ENCODE measurements around the gene MOGAT3. TPM values are rescaled to one million over a fixed set of nuclear protein-coding genes. Genes with fewer than 3 reads are reported as not detected.

Gene MOGAT3
- total RNA-seq, 2 donors from 2014 or later = not detected

- peaks cover 9 to 17% of the 10 kb centered on the region in 2 donors for H3K36me3 Mint-ChIP-seq
- no peaks in the 10 kb centered on the region for H3K9me3 Mint-ChIP-seq
- no peak for DNase-seq (ENCODE audit: low spot score in 2 of 2)
- H3K27ac Mint-ChIP-seq = no peak overlapping the region
- ATAC-seq = no peak
These were observed 39.0 kb downstream of the MOGAT3 start for GRCh38 chr7:101161692-101162471.

DNA sequence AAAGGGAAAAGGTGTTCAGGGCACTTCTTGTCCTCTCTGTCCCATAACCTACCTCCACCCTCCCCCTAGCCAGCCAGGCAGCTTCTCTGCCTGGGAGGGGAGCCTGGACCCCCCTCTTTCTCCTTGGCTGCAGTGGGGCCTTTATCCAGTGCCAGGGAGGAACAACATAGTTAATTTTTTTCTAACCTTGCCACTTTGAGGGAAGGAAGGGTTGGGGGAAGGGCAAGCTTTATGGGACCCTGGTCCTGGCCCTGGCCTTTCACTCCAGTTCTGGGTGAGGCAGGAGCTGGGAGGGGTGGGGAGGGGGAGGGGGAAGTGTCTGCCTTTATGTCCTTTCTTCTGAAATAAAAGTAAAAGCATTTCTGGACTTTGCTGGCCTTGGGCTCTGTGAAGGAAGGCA lies 39.9 kb downstream of the MOGAT3 start:
- Mint-ChIP-seq H3K9me3 (no peaks in the 10 kb centered on the region), H3K27ac (no peak overlapping the region), H3K36me3 (peaks cover 10 to 17% of the 10 kb centered on the region in 2 donors)
- DNase-seq (ENCODE audit: low spot score in 2 of 2) (no peak), ATAC-seq (no peak)

DNA sequence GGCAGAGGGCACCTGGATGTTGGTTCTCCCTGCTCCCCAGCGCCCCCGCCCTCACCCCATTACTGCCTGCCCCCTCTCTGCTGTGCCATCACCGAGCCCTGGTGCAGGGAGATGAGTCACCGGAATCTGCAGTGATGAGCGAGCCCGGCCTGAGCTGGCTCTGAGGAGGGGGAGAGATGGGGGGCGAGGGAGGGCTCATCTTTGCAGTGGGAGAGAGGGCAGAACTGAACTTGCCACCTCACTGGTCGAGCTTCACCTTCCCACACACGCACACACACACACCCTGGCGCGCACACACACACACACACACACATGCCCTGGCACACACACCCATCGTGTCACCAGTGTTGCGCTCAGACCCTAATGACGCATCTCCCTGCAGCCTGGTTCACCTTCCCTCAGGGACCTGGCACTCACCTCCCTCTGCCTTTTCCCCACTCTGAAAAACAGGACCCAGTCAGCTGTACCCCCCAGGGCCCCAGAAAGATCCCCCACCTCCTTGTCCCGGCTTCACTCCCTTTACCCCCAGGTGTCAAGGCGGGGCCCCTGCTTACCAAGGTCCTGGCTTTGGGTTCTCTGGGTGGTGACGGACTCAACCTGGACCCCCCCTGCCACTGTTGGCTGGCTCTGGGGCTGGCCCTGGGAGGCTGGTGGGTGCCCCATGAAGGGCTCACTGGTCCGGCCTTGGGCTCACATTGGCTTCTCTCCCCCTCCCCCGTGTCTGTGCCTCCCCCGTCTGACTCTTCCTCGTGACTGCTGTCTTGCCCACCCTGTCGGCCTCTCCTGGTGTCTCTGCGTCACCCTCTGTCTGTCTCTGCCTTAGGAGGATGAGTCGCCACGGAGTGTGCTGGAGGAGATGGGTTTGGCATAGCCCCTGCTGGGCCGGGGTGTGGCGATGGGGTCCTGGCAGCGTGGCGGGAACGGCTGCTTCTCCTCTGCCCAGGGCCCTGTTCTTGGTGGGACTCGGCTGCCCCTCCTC lies 40.9 kb downstream of the MOGAT3 start:
- Mint-ChIP-seq H3K9me3 (no peaks in the 10 kb centered on the region), H3K27ac (no peak overlapping the region), H3K36me3 (peaks cover 10 to 11% of the 10 kb centered on the region in 2 donors)
- no peak for DNase-seq (ENCODE audit: low spot score in 2 of 2)
- ATAC-seq = no peak

- no peak for DNase-seq (ENCODE audit: low spot score in 2 of 2)
- H3K9me3 Mint-ChIP-seq = no peaks in the 10 kb centered on the region
- no peak overlapping the region for H3K27ac Mint-ChIP-seq
- peaks cover 10 to 11% of the 10 kb centered on the region in 2 donors for H3K36me3 Mint-ChIP-seq
- no peak for ATAC-seq
These were observed 43.8 kb downstream of the MOGAT3 start for GRCh38 chr7:101156866-101157589.

DNA sequence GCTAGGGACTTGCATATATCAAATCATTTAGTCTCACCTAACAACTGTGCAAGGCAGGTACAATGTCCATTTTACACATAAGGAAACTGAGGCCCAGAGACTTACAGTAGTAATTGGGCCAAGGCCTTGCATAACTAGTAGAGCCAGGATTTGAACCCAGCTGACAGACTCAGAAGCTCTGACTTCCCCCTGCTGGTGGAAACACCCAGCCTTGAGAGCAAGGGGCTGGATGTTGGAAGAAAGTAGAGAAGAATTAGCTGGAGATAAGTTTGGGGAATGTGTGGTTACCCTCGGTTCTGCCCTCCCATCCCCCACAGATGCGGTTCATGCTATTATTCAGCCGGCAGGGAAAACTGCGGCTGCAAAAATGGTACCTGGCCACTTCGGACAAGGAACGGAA lies 44.6 kb downstream of the MOGAT3 start:
- Mint-ChIP-seq H3K36me3 (peaks cover 10 to 11% of the 10 kb centered on the region in 2 donors), H3K9me3 (no peaks in the 10 kb centered on the region), H3K27ac (no peak overlapping the region)
- no peak for ATAC-seq
- DNase-seq (ENCODE audit: low spot score in 2 of 2) = no peak

- Mint-ChIP-seq H3K27ac (no peak overlapping the region), H3K9me3 (no peaks in the 10 kb centered on the region), H3K36me3 (peaks cover 10 to 11% of the 10 kb centered on the region in 2 donors)
- ATAC-seq (no peak), DNase-seq (ENCODE audit: low spot score in 2 of 2) (no peak)
These were observed 45.5 kb downstream of the MOGAT3 start for GRCh38 chr7:101155303-101155702.

DNA sequence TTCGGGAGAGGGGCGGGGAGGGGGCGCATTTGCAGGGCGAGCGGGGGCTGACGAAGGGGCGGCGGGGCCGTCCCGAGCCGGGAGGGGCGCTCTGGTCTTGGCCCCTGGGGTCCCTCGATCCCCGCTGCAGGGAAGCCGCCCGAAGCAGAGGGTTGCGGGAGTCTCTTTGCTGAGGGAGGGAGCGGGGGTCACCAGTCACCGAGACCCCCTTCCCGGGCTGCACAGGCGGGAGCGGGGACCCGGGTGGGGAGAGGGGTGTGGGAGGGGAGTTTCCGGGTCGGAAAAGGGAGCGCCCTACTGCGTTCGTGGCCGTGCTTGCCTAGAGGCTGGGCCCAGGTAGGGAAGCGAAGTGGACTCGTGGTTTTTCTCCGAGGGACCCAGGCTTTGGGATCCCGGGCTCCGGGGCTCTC lies 46.1 kb downstream of the MOGAT3 start:
- H3K27ac Mint-ChIP-seq = no peak overlapping the region
- DNase-seq (ENCODE audit: low spot score in 2 of 2) (no peak), ATAC-seq (peak; percentile 12 to 50)
- H3K9me3 Mint-ChIP-seq = no peaks in the 10 kb centered on the region
- peaks cover 5 to 10% of the 10 kb centered on the region in 2 donors for H3K36me3 Mint-ChIP-seq

DNA sequence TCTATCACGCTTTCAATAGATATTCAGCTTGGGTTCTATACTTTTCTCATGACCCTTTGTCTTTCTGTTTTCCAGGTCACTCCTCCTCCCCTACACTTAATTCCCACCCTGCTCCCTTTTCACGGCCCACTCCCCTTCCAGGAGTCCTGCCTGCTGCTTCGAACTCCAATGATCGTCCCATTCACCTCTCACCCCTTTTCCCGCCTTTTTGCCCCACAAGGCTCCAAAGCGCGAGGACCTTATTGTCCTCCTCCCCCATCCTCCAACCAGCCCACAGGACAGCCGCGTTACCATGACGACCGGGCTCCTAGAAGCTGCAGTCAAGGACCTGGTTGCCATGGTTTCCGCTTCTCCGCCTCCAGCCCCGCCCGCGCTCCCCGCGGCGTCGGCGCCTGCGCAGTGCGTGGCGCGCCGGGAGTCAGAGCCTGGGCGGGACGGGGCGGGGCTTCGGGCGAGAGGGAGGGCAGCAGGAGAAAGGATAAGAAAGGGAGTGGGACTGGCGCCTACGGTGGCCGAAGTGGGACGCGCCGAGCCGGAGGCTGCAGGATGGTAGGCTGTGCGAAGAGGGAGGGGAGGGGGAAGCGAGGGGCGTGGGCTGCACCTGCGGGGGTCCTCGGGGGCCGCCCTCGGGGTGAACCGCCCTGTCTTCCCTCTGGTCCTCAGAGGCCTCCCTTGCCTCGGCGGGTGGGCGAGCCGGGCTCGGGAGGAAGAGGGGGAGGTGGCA lies 46.7 kb downstream of the MOGAT3 start, which contains the start of gene AP1S1:
AP1S1 (plus strand) TSS at position 508 of the 724 bp plus-strand sequence; CDS start at position 547, 39 bp downstream.
- peak; percentile 90 to 92 for ATAC-seq
- H3K9me3 Mint-ChIP-seq = no peaks in the 10 kb centered on the region
- H3K36me3 Mint-ChIP-seq = peaks cover 0 to 10% of the 10 kb centered on the region in 2 donors
- peak; percentile 91 for DNase-seq (ENCODE audit: low spot score in 2 of 2)
- H3K27ac Mint-ChIP-seq = peak within 1 kb of the TSS; percentile 70 to 92

- Mint-ChIP-seq H3K36me3 (peaks cover 0 to 3% of the 10 kb centered on the region in 2 donors), H3K9me3 (no peaks in the 10 kb centered on the region)
These were observed 48.8 kb downstream of the MOGAT3 start for GRCh38 chr7:101151908-101152651.

More at GRCh38 chr7:101151908-101152651, 48.8 kb downstream of the MOGAT3 start:
- H3K27ac Mint-ChIP-seq = no peak overlapping the region
- DNase-seq (ENCODE audit: low spot score in 2 of 2) (no peak), ATAC-seq (no peak)

Other genes with a start within 250 kb of the MOGAT3 start
- under 1 TPM; 0.34 to 0.41 TPM for gene MUC12, start 231.5 kb downstream of the MOGAT3 start, total RNA-seq
- gene MUC17, start 181.0 kb downstream of the MOGAT3 start, total RNA-seq = not detected
- 10 to 100 TPM; 49.7 to 64.2 TPM for gene TRIM56, start 115.6 kb downstream of the MOGAT3 start, total RNA-seq
- gene SERPINE1, start 73.9 kb downstream of the MOGAT3 start, total RNA-seq = under 1 TPM; 0.18 to 0.27 TPM
- 10 to 100 TPM; 26.3 to 48.2 TPM for gene AP1S1, start 46.6 kb downstream of the MOGAT3 start, total RNA-seq
- gene VGF, start 35.5 kb downstream of the MOGAT3 start, total RNA-seq = not detected
- not detected for gene NAT16, start 20.7 kb downstream of the MOGAT3 start, total RNA-seq
- gene PLOD3, start 16.5 kb upstream of the MOGAT3 start, total RNA-seq = 10 to 100 TPM; 44.7 to 53.5 TPM
- 10 to 100 TPM; 49.9 to 50.3 TPM for gene ZNHIT1, start 17.1 kb upstream of the MOGAT3 start, total RNA-seq
- 10 to 100 TPM; 17.3 to 26.1 TPM for gene CLDN15, start 36.8 kb upstream of the MOGAT3 start, total RNA-seq
- gene FIS1, start 44.0 kb upstream of the MOGAT3 start, total RNA-seq = 10 to 100 TPM; 70.0 to 74.8 TPM
- gene IFT22, start 120.8 kb upstream of the MOGAT3 start, total RNA-seq = 1 to 10 TPM; 2.9 to 6.2 TPM
- not detected for gene COL26A1, start 161.8 kb upstream of the MOGAT3 start, total RNA-seq